ENCODE data around the gene CCDC134. TPM values are rescaled to one million over a fixed set of nuclear protein-coding genes. Genes with fewer than 3 reads are reported as not detected.

CCDC134 gene
- total RNA-seq, 4 donors from 2014 or later = 7.0 to 10.8 (median 8.7) TPM

GRCh38 chr22:41777749-41778425 lies 22.6 kb upstream of the CCDC134 start:
- Histone ChIP-seq H3K36me3 (no peaks in the 10 kb centered on the region), H3K4me1 (no peaks in the 10 kb centered on the region), H3K4me3 (no peak overlapping the region), H3K9me3 (no peaks in the 10 kb centered on the region), H3K27ac (replicated peaks in 1 of 4) (no peak overlapping the region), H3K27me3 (no peaks in the 10 kb centered on the region)
- no peak for DNase-seq (ENCODE audit: extremely low spot score)
- intact Hi-C loops (cut with DNase I) = no loop called here
- TF ChIP-seq POLR2A (IDR thresholded peaks at IDR 0.05; ENCODE audit: low read depth) = no peak
- no peak for TF ChIP-seq EP300 (IDR thresholded peaks at IDR 0.05)
- no peak for TF ChIP-seq POLR2AphosphoS5 (IDR thresholded peaks at IDR 0.05)
- no peak for TF ChIP-seq CTCF (IDR thresholded peaks at IDR 0.05)
- 81% methylated on average over 2 of the region's 2 CpGs for WGBS

DNA sequence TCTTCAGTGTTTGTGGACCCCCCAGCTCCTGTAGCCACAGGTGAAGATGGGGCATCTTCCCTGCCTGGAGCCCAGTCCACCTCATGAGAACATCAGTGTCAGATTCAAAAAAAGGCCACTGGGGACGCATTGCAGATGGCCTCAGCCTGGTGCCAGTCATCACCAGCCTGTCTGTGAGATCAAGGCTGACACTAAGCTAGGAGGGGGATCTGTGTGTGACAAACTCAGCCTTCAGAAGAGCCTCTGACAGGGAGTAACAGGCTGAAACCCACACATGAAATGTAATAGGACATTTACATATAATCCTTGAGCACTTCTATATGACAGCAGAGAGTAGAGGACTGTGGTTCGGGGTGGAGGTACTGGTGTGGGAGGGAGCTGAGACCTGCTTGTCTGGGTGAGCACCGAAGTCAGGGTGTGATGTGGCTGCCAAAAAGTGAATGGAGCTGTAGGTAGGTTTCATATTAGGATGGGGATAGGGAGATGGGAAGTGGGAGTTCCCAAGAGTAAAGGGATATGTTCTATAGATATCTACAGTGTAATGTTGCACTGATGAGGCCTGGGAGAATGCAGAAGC lies 20.5 kb upstream of the CCDC134 start:
- TF ChIP-seq POLR2AphosphoS5 (IDR thresholded peaks at IDR 0.05) = no peak
- no peak overlapping the region for H3K4me3 ChIP-seq
- WGBS = 62% methylated on average over 3 of the region's 3 CpGs
- H3K9me3 ChIP-seq = no peaks in the 10 kb centered on the region
- DNase-seq (ENCODE audit: extremely low spot score) = no peak
- H3K4me1 ChIP-seq = no peaks in the 10 kb centered on the region
- H3K27ac ChIP-seq (replicated peaks in 1 of 4) = no peak overlapping the region
- H3K27me3 ChIP-seq = no peaks in the 10 kb centered on the region
- intact Hi-C loops (cut with DNase I) = no loop called here
- no peaks in the 10 kb centered on the region for H3K36me3 ChIP-seq

DNA sequence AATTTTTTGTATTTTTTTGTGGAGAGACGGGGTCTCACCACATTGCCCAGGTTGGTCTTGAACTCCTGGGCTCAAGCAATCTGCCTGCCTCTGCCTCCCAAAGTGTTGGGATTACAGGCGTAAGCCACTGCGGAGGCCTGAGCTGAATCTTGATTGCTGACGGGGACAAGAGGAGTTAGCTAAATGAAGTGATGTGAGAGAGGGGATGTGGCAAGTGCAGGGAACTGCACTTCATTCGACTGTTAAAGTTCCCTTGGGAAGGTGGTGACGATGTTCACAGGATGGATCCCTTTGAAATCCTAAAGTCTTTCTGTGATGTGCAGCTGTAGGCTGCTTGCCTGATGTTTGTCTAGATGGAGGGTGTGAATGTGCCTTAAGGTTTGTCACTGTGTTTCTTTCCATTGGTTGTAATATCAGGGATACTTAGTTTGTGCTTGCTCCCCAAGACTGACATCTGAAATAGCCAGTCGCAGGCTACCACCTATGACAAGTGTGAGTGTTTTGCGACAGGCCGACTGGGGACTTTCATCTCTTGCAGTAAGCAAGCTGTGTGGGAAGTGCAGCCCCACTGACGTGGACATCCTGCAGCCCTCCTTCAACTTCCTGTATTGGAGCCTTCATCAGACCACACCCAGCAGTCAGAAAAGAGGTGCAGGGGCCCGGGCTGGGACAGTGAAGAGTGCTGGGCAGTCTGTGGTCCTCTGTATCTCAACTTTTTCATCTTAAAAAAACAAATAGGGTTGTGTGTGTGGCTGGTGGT lies 19.6 kb upstream of the CCDC134 start:
- intact Hi-C loops (cut with DNase I) = no loop called here
- 67% methylated on average over 11 of the region's 11 CpGs for WGBS
- no peaks in the 10 kb centered on the region for H3K9me3 ChIP-seq
- no peak overlapping the region for H3K27ac ChIP-seq (replicated peaks in 1 of 4)
- H3K4me1 ChIP-seq = no peaks in the 10 kb centered on the region
- H3K27me3 ChIP-seq = no peaks in the 10 kb centered on the region
- peak in 1 of 2 donors; percentile 26 for TF ChIP-seq POLR2AphosphoS5 (IDR thresholded peaks at IDR 0.05)
- TF ChIP-seq EP300 (IDR thresholded peaks at IDR 0.05) = no peak
- no peak for TF ChIP-seq POLR2A (IDR thresholded peaks at IDR 0.05; ENCODE audit: low read depth)
- no peaks in the 10 kb centered on the region for H3K36me3 ChIP-seq
- no peak for DNase-seq (ENCODE audit: extremely low spot score)
- peak overlapping the region in 1 of 4 donors; percentile 18 for H3K4me3 ChIP-seq

DNA sequence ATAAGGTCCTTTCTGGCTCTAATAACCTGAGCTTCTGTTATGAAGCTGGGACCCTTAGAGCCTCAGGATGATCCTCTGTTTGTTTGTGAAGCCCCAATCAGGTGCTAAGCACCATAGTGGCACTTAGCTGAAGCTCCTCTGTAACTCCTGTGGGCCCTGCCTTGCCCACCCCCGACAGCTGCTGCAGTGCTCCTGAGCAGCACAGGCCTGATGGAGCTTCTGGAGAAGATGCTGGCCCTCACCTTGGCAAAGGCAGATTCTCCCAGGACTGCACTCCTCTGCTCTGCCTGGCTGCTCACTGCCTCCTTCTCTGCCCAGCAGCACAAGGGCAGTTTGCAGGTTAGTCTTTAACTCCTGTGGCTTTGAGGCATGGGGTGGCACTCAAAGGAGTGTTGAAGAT lies 19.0 kb upstream of the CCDC134 start:
- Histone ChIP-seq H3K9me3 (no peaks in the 10 kb centered on the region), H3K4me1 (no peaks in the 10 kb centered on the region), H3K27me3 (no peaks in the 10 kb centered on the region), H3K36me3 (no peaks in the 10 kb centered on the region), H3K4me3 (peak overlapping the region in 1 of 4 donors; percentile 18), H3K27ac (replicated peaks in 1 of 4) (peak overlapping the region in 1 of 4 donors; percentile 16)
- DNase-seq (ENCODE audit: extremely low spot score) = no peak
- WGBS = 80% methylated on average over 1 of the region's 1 CpG
- TF ChIP-seq POLR2A (IDR thresholded peaks at IDR 0.05; ENCODE audit: low read depth) (no peak), POLR2AphosphoS5 (IDR thresholded peaks at IDR 0.05) (no peak), EP300 (IDR thresholded peaks at IDR 0.05) (no peak), CTCF (IDR thresholded peaks at IDR 0.05) (no peak)
- intact Hi-C loops (cut with DNase I) = no loop called here

DNA sequence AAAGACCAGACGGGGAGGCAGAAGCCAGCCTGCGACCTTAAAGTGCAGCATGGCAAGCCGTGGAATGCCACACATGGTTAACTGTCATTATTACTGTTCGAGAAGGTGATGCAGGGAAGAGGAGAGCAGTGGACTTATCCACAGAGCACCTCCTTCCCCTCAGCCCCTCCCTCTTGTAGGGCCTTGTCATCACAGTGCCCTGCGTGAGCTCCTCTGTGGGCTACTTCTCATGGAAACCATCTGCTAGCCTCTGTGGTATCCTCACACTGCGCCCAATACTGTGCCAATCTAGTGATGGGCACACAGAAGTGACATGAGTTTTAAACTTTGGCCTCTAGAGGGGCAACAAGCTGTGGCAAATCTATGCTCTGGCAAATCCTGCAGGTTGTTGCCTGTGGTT lies 18.2 kb upstream of the CCDC134 start:
- Histone ChIP-seq H3K27ac (replicated peaks in 1 of 4) (no peak overlapping the region), H3K4me3 (no peak overlapping the region), H3K9me3 (no peaks in the 10 kb centered on the region), H3K27me3 (no peaks in the 10 kb centered on the region), H3K36me3 (no peaks in the 10 kb centered on the region), H3K4me1 (no peaks in the 10 kb centered on the region)
- TF ChIP-seq POLR2A (IDR thresholded peaks at IDR 0.05; ENCODE audit: low read depth) (no peak), EP300 (IDR thresholded peaks at IDR 0.05) (no peak), CTCF (IDR thresholded peaks at IDR 0.05) (no peak)
- intact Hi-C loops (cut with DNase I) = no loop called here
- DNase-seq (ENCODE audit: extremely low spot score) = no peak
- WGBS = 89% methylated on average over 6 of the region's 6 CpGs

Measured in esophagus muscularis mucosa (tissue), 4 donors.